Osteoblast (primary cell): ENCODE measurements around the gene LGALS4. TPM values are rescaled to one million over a fixed set of nuclear protein-coding genes. Genes with fewer than 3 reads are reported as not detected.
A peak's percentile ranks its signal among the peaks of the same experiment; 100 is the strongest.
"Not testable (repeated sequence)": the region's sequence is repeated elsewhere in the genome, so short reads cannot be mapped to it uniquely, and the experiment has no call there.

ENCODE experiments used
- DNase-seq: peaks from one replicate; pipeline ENCODE4 v3.0.0; 2011; ENCODE audit warnings: low spot score, mixed read lengths; ENCODE audit not compliant: insufficient read length; ENCODE audit errors: missing footprints
- H2AFZ ChIP-seq: 2 replicates; pipeline ENCODE4 v1.6.0; 2011; ENCODE audit warnings: mild to moderate bottlenecking, low read length
- H3K27ac ChIP-seq: 2 replicates; pipeline ENCODE4 v1.5.1; 2011; ENCODE audit warnings: mild to moderate bottlenecking, low read depth, low read length, moderate library complexity
- H3K27me3 ChIP-seq: 2 replicates; pipeline ENCODE4 v1.6.0; 2012; ENCODE audit warnings: mild to moderate bottlenecking, control low read depth, inconsistent platforms, low read length, moderate library complexity; ENCODE audit not compliant: insufficient read depth
- H3K36me3 ChIP-seq: 2 replicates; pipeline ENCODE4 v1.5.1; 2011; ENCODE audit warnings: mild to moderate bottlenecking, low read length, control low read depth, moderate library complexity; ENCODE audit not compliant: insufficient read depth
- H3K4me1 ChIP-seq: 2 replicates; pipeline ENCODE4 v1.5.1; 2011; ENCODE audit warnings: mild to moderate bottlenecking, low read length, control low read depth, moderate library complexity; ENCODE audit not compliant: insufficient read depth
- H3K4me2 ChIP-seq: 2 replicates; pipeline ENCODE4 v1.6.0; 2011; ENCODE audit warnings: mild to moderate bottlenecking, low read length; ENCODE audit not compliant: insufficient read depth
- H3K4me3 ChIP-seq: fragments of 200-600 bp; sonication (generic); 3 replicates; pipeline ENCODE4 v1.5.1; 2012; ENCODE audit warnings: mild to moderate bottlenecking, low read length, inconsistent platforms; ENCODE audit not compliant: insufficient read depth
- H3K79me2 ChIP-seq: 2 replicates; pipeline ENCODE4 v1.6.0; 2012; ENCODE audit warnings: mild to moderate bottlenecking, low read length, control low read depth, inconsistent platforms; ENCODE audit not compliant: insufficient read depth
- H3K9me3 ChIP-seq: 2 replicates; pipeline ENCODE4 v1.5.1; 2011; ENCODE audit warnings: low read depth, low read length, control low read depth
- H4K20me1 ChIP-seq: 2 replicates; pipeline ENCODE4 v1.6.0; 2012; ENCODE audit warnings: mild to moderate bottlenecking, low read length, control low read depth; ENCODE audit not compliant: insufficient read depth
- CTCF ChIP-seq: IDR thresholded peaks from 2 replicates; pipeline ENCODE4 v1.5.1; 2011; ENCODE audit warnings: mild to moderate bottlenecking, low read depth, low read length, moderate library complexity; ENCODE audit errors: extremely low read depth
- total RNA-seq: library from RNA; depleted of rRNA; stranded (reverse); fragments of >200 nt; gene quantifications from 2 replicates; pipeline ENCODE4 v1.2.3, GENCODE V29; 2012

The LGALS4 gene
- total RNA-seq, 1 donor: not detected

GRCh38 chr19:38800577-38801347, 12.0 kb downstream of the LGALS4 start:
- no peak for TF ChIP-seq CTCF

GRCh38 chr19:38799104-38799503, 13.6 kb downstream of the LGALS4 start:
- DNase-seq: no peak
- no peaks in the 10 kb centered on the region for H3K9me3 ChIP-seq
- no peak overlapping the region for H3K4me3 ChIP-seq
- no peaks in the 10 kb centered on the region for H3K27me3 ChIP-seq
- H4K20me1 ChIP-seq: no peaks in the 10 kb centered on the region
- no peaks in the 10 kb centered on the region for H3K36me3 ChIP-seq
- H3K4me1 ChIP-seq: no peaks in the 10 kb centered on the region
- H3K79me2 ChIP-seq: no peaks in the 10 kb centered on the region
- no peak overlapping the region for H3K27ac ChIP-seq
- H3K4me2 ChIP-seq: no peak overlapping the region
- no peak overlapping the region for H2AFZ ChIP-seq
- no peak for TF ChIP-seq CTCF

More at GRCh38 chr19:38800577-38801347, 12.0 kb downstream of the LGALS4 start:
- DNase-seq: peak; percentile 71
- no peaks in the 10 kb centered on the region for H3K36me3 ChIP-seq
- no peaks in the 10 kb centered on the region for H3K4me1 ChIP-seq
- H4K20me1 ChIP-seq: no peaks in the 10 kb centered on the region
- H3K9me3 ChIP-seq: no peaks in the 10 kb centered on the region
- H2AFZ ChIP-seq: no peak overlapping the region
- H3K4me2 ChIP-seq: no peak overlapping the region
- no peaks in the 10 kb centered on the region for H3K79me2 ChIP-seq
- H3K4me3 ChIP-seq: no peak overlapping the region
- no peaks in the 10 kb centered on the region for H3K27me3 ChIP-seq
- no peak overlapping the region for H3K27ac ChIP-seq

GRCh38 chr19:38797781-38798180, 15.0 kb downstream of the LGALS4 start:
- H3K9me3 ChIP-seq, H4K20me1 ChIP-seq, H2AFZ ChIP-seq, H3K4me3 ChIP-seq, DNase-seq, H3K27me3 ChIP-seq, H3K79me2 ChIP-seq, H3K4me1 ChIP-seq, H3K36me3 ChIP-seq, H3K4me2 ChIP-seq, H3K27ac ChIP-seq: not testable (repeated sequence)

- Histone ChIP-seq H3K4me3 (no peak overlapping the region), H3K4me1 (no peaks in the 10 kb centered on the region), H3K27ac (no peak overlapping the region), H3K9me3 (no peaks in the 10 kb centered on the region), H3K36me3 (no peaks in the 10 kb centered on the region), H3K79me2 (no peaks in the 10 kb centered on the region), H2AFZ (no peak overlapping the region), H3K4me2 (no peak overlapping the region), H3K27me3 (no peaks in the 10 kb centered on the region), H4K20me1 (no peaks in the 10 kb centered on the region)
- no peak for DNase-seq
- TF ChIP-seq CTCF: no peak
Observed at GRCh38 chr19:38796154-38796553, 16.6 kb downstream of the LGALS4 start.
